ENCODE measurements around the gene ARMC9. TPM values are rescaled to one million over a fixed set of nuclear protein-coding genes. Genes with fewer than 3 reads are reported as not detected.

ARMC9 gene, protein sequence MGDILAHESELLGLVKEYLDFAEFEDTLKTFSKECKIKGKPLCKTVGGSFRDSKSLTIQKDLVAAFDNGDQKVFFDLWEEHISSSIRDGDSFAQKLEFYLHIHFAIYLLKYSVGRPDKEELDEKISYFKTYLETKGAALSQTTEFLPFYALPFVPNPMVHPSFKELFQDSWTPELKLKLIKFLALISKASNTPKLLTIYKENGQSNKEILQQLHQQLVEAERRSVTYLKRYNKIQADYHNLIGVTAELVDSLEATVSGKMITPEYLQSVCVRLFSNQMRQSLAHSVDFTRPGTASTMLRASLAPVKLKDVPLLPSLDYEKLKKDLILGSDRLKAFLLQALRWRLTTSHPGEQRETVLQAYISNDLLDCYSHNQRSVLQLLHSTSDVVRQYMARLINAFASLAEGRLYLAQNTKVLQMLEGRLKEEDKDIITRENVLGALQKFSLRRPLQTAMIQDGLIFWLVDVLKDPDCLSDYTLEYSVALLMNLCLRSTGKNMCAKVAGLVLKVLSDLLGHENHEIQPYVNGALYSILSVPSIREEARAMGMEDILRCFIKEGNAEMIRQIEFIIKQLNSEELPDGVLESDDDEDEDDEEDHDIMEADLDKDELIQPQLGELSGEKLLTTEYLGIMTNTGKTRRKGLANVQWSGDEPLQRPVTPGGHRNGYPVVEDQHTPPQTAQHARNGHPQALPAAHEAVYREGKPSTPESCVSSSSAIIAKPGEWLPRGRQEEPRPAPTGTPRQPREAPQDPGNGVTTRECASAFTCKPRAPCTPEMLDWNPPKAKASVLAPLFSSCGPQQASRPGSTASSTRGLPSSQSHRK
- 25.4 and 45.9 TPM in 2 replicates for total RNA-seq

DNA sequence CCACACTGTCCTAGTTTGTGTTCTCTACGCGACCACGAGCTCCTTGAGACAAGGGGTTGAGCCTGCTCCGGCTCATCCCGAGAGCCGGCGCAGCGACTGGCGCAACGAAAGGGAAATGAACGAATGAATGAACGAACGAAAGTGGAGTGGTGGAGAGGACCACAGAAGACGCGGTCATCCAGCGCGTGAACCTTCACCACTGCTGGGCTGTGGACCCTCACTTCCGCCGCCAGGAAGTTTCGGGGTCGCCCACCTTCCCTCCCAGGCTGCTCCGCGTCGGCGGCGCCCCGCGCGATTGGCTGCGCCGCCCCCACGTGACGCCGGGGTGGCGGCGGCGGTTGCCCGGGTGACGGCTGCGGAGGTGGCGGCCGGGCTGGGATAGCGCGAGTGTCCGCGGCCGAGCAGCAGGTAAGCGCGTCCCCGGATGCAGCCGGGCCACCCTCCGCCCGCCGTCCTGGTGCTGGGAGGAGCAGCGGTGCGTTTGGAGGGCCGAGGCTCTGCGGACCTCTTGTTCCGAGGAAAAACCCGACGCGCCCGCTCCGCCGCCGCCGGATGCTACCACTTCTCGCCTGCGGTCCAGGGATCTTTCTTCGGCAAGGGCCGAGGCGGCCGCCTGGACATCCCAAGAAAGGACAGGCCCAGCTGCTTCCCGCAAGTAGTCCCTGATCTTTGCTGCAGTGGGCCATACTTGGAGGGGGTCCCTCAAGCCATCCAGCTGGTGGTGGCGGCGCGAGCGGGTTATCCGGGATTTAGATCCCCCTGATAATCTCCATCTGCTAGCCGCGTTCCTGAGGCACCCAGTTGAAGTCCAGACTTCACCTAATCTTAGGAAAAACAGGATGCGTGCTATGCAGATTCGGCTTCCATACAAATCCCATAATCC, at the start of gene ARMC9:
Gene ARMC9 (plus strand): TSS at position 341 of the 883 bp plus-strand sequence. CDS start 7,608 bp downstream, outside the sequence.

DNA sequence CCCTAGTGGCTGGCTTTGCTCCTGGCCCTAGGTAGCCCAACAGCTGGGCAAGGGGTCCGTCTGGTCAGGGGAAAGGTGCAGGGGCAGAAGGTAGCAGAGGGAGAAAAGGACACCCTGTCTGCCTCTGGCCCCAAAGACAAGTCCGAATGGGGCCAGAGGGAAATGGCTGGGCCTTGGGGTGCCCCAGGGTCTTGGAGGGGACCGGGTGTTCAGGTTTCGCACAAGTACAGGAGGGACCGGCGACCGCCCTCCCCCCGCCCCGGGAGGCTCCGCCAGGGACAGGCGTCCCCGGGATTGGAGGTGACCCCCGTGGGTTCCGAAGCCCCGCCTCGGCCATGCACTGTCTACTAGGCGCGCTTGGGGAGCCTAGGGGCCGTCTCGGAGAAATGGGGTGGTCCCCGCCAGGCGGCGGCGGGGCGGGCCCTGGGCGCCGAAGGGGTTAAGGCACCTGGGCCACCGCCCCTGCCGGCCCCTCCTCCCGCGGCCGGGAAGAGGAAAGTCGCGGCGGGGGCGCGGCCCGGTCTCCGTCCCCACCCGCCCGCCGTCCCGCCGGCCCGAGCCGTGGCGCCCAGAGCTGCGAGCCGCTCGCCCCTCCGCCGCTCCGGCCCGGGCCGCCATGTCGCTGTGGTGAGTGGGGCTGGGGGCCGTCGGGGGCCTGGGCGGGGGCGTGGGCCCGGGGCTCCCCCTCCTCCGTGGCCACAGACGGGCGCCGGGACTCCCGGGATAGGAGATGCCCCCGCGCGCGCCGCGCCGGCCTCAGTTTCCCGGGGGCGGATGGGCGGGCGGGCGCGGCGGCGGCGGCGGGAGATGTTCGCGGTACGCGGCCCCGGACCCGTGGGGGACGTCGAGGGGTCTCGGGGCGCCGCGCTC, 197.0 kb downstream of the ARMC9 start, which contains the start of gene B3GNT7:
Gene B3GNT7 (plus strand): TSS at position 523 of the 870 bp plus-strand sequence. CDS start 94 bp downstream, at position 617.

Small RNA genes lying within 50 kb of the gene (small RNA-seq; reads per million reads assigned to genes)
- gene AC018738.1, result 1.4 reads per million, percentile 71 among the genes with 10 or more reads in this experiment
- 0.22 reads per million for gene MIR4777

Other genes with a start within 250 kb of the ARMC9 start
- not detected in 2 replicates for gene SPATA3, start 202.5 kb upstream of the ARMC9 start, total RNA-seq
- 0.20 and 0.37 TPM in 2 replicates for gene C2orf72, start 161.1 kb upstream of the ARMC9 start, total RNA-seq
- gene PSMD1, start 141.8 kb upstream of the ARMC9 start, total RNA-seq, result 99.9 and 127 TPM in 2 replicates
- 0.59 and 2.6 TPM in 2 replicates for gene HTR2B, start 73.6 kb upstream of the ARMC9 start, total RNA-seq
- gene B3GNT7, start 197.1 kb downstream of the ARMC9 start, total RNA-seq, result not detected in 2 replicates